OCI-LY7 (cell line): ENCODE measurements around the gene CELF2. TPM values are rescaled to one million over a fixed set of nuclear protein-coding genes. Genes with fewer than 3 reads are reported as not detected.

Experiments
- BruUV-seq: library from RNA; stranded (reverse); fragments of 400-500 nt; replicated peaks from 2 replicates; lab custom pipeline; 2021; lab: Mats Ljungman, UMichigan
- CTCF ChIA-PET: fragments of 300-600 bp; sonication (Branson Sonifier 250); formaldehyde crosslinking; loops from one replicate; lab custom pipeline; 2022; ENCODE audit warnings: antibody characterized with exemption; ENCODE audit not compliant: unreplicated experiment; lab: Charles Lee
- POLR2A ChIA-PET: fragments of 300-600 bp; sonication (Branson Sonifier 250); formaldehyde crosslinking; loops from one replicate; lab custom pipeline; 2022; ENCODE audit warnings: antibody characterized with exemption; lab: Charles Lee
- DNase-seq: peaks from one replicate; pipeline ENCODE4 v3.0.0-alpha.2; 2015; ENCODE audit warnings: low spot score
- H2AFZ ChIP-seq: fragments of 200-600 bp; sonication (generic), shearing (Covaris generic); 2 replicates; pipeline ENCODE4 v1.6.1; 2014; ENCODE audit warnings: mild to moderate bottlenecking, antibody characterized with exemption, low read length, moderate library complexity
- H3K27ac ChIP-seq: fragments of 200-600 bp; sonication (generic); 2 replicates; pipeline ENCODE4 v1.5.1; 2014; ENCODE audit warnings: mixed run types, low read depth, mild to moderate bottlenecking, moderate library complexity, low read length, inconsistent platforms; ENCODE audit not compliant: poor library complexity, severe bottlenecking
- H3K36me3 ChIP-seq: fragments of 200-600 bp; sonication (generic); 2 replicates; pipeline ENCODE4 v1.6.1; 2014; ENCODE audit warnings: mild to moderate bottlenecking, antibody characterized with exemption, low read length, moderate library complexity, mixed read lengths; ENCODE audit not compliant: insufficient read depth
- H3K4me1 ChIP-seq: fragments of 200-600 bp; sonication (generic); 2 replicates; pipeline ENCODE4 v1.5.1; 2014; ENCODE audit warnings: mild to moderate bottlenecking, low read length; ENCODE audit not compliant: insufficient read depth, poor library complexity, severe bottlenecking
- H3K4me2 ChIP-seq: fragments of 200-600 bp; sonication (generic); 2 replicates; pipeline ENCODE4 v1.6.1; 2014; ENCODE audit warnings: mild to moderate bottlenecking, low read length
- H3K4me3 ChIP-seq: fragments of 200-600 bp; sonication (generic); 2 replicates; pipeline ENCODE4 v1.5.1; 2014; ENCODE audit warnings: mild to moderate bottlenecking, low read depth, low read length; ENCODE audit not compliant: poor library complexity, severe bottlenecking
- H3K79me2 ChIP-seq: fragments of 200-600 bp; sonication (generic); 2 replicates; pipeline ENCODE4 v1.6.1; 2016; ENCODE audit warnings: low read depth, mild to moderate bottlenecking, low read length, moderate library complexity, mixed read lengths; ENCODE audit not compliant: insufficient read depth
- H3K9me2 ChIP-seq: fragments of 200-600 bp; sonication (generic); 2 replicates; pipeline ENCODE4 v1.6.1; 2016; ENCODE audit warnings: mild to moderate bottlenecking, low read length, mixed read lengths; ENCODE audit not compliant: insufficient read depth
- H3K9me3 ChIP-seq: fragments of 200-600 bp; sonication (generic); 2 replicates; pipeline ENCODE4 v1.6.1; 2014; ENCODE audit warnings: mild to moderate bottlenecking, mixed run types, low read length, mixed read lengths
- H4K20me1 ChIP-seq: fragments of 200-600 bp; sonication (generic); 2 replicates; pipeline ENCODE4 v1.6.1; 2014; ENCODE audit warnings: mild to moderate bottlenecking, antibody characterized with exemption, low read length, moderate library complexity, mixed read lengths; ENCODE audit not compliant: insufficient read depth
- CTCF ChIP-seq: fragments of 200-600 bp; sonication (generic); conservative IDR thresholded peaks from 2 replicates; pipeline ENCODE4 v1.5.1; 2014; ENCODE audit warnings: mild to moderate bottlenecking, antibody characterized with exemption, low read length, moderate library complexity, mixed read lengths
- EZH2phosphoT487 ChIP-seq: fragments of 200-600 bp; sonication (generic); IDR thresholded peaks from 2 replicates; pipeline ENCODE4 v1.6.1; 2018; ENCODE audit warnings: low read depth, borderline replicate concordance, mild to moderate bottlenecking, mixed run types, antibody characterized with exemption, low read length, moderate library complexity, mixed read lengths
- intact Hi-C: fragments of 100-400 bp; cut with micrococcal nuclease; formaldehyde crosslinking; loops from one replicate; pipeline ENCODE4 v1.10.0; 2022; ENCODE audit not compliant: unreplicated experiment
- total RNA-seq, 2 experiments: library from RNA; depleted of rRNA in 1 of 2; stranded (reverse); fragments of >200 nt in 1 of 2; shearing (Covaris generic) in 1 of 2; gene quantifications; 2 replicates each; pipeline ENCODE4 v1.2.3, GENCODE V29; 2014 to 2022

CELF2 gene
- total RNA-seq, 2 experiments from 2014 or later: 5.4 to 19.1 TPM

GRCh38 chr10:11170993-11171851 lies 153.6 kb downstream of the CELF2 start:
- DNase-seq: peak; percentile 37
- Histone ChIP-seq H3K4me1 (peaks cover 27% of the 10 kb centered on the region), H3K27ac (no peak overlapping the region), H3K4me3 (no peak overlapping the region), H3K4me2 (peak overlapping the region; percentile 27), H3K36me3 (no peaks in the 10 kb centered on the region), H3K9me3 (no peaks in the 10 kb centered on the region), H2AFZ (peak overlapping the region; percentile 55; the same call in 1 of the 2 replicates), H3K9me2 (no peaks in the 10 kb centered on the region), H4K20me1 (no peaks in the 10 kb centered on the region), H3K79me2 (no peaks in the 10 kb centered on the region)
- TF ChIP-seq CTCF (no peak), EZH2phosphoT487 (no peak)
- POLR2A ChIA-PET: interaction anchor here (0.7 to 1.1 kb wide), 2 partner anchors 8 to 25 kb away, joined by 3 read pairs; no protein-coding TSS in a partner anchor
- intact Hi-C loops: no loop called here
- CTCF ChIA-PET: no interaction called here
- no TSS peak for BruUV-seq

GRCh38 chr10:11173042-11173441 lies 155.4 kb downstream of the CELF2 start:
- H4K20me1 ChIP-seq: no peaks in the 10 kb centered on the region

More at GRCh38 chr10:11173042-11173441, 155.4 kb downstream of the CELF2 start:
- Histone ChIP-seq H3K4me3 (no peak overlapping the region), H3K36me3 (no peaks in the 10 kb centered on the region), H3K27ac (no peak overlapping the region), H3K4me2 (no peak overlapping the region), H3K9me3 (no peaks in the 10 kb centered on the region), H3K4me1 (peaks cover 42% of the 10 kb centered on the region), H2AFZ (no peak overlapping the region), H3K79me2 (no peaks in the 10 kb centered on the region), H3K9me2 (no peaks in the 10 kb centered on the region)
- no TSS peak for BruUV-seq
- no peak for DNase-seq
- ChIA-PET CTCF (interaction anchor here (1.0 kb wide), 1 partner anchor 18 kb away, joined by 3 read pairs; no protein-coding TSS in a partner anchor), POLR2A (interaction anchor here (1.3 kb wide), 1 partner anchor 9 kb away, joined by 3 read pairs; no protein-coding TSS in a partner anchor)
- no peak for TF ChIP-seq CTCF
- no peak for TF ChIP-seq EZH2phosphoT487
- intact Hi-C loops: no loop called here
